Stimulated activated CD8-positive, alpha-beta memory T cell treated with anti-CD3 and anti-CD28 coated beads, Interleukin-2, amount 100 ng/mL, for 48 hours (primary cell): ENCODE results near the gene PTPRN2.

Source experiments
- DNase-seq, 2 donors: peaks; one replicate each; pipeline ENCODE4 v3.0.0-alpha.2; 2020; ENCODE audit warnings: low read depth in 2 of 2

The PTPRN2 gene

GRCh38 chr7:157837047-157837446, 750.6 kb downstream of the PTPRN2 start:
- DNase-seq, result no peak

- no peak for DNase-seq
These were observed 753.0 kb downstream of the PTPRN2 start for GRCh38 chr7:157834501-157835163.

GRCh38 chr7:157832866-157833607, 754.6 kb downstream of the PTPRN2 start:
- DNase-seq, result no peak

- DNase-seq, result no peak
These were observed 755.2 kb downstream of the PTPRN2 start for GRCh38 chr7:157832421-157832820.

GRCh38 chr7:157832006-157832405, 755.6 kb downstream of the PTPRN2 start:
- DNase-seq, result no peak

- DNase-seq, result no peak
These were observed 756.3 kb downstream of the PTPRN2 start for GRCh38 chr7:157831143-157831905.

GRCh38 chr7:157830331-157830730, 757.3 kb downstream of the PTPRN2 start:
- no peak for DNase-seq

- DNase-seq, result no peak
These were observed 758.1 kb downstream of the PTPRN2 start for GRCh38 chr7:157829491-157829890.

GRCh38 chr7:157828881-157829280, 758.7 kb downstream of the PTPRN2 start:
- DNase-seq, result no peak

GRCh38 chr7:157828190-157828589, 759.4 kb downstream of the PTPRN2 start:
- DNase-seq, result no peak

GRCh38 chr7:157827863-157828160, 759.8 kb downstream of the PTPRN2 start:
- DNase-seq, result no peak

GRCh38 chr7:157827045-157827862, 760.4 kb downstream of the PTPRN2 start:
- no peak for DNase-seq

GRCh38 chr7:157826566-157826965, 761.1 kb downstream of the PTPRN2 start:
- DNase-seq, result no peak

GRCh38 chr7:157825325-157825724, 762.3 kb downstream of the PTPRN2 start:
- DNase-seq, result no peak

GRCh38 chr7:157824819-157825121, 762.9 kb downstream of the PTPRN2 start:
- no peak for DNase-seq

GRCh38 chr7:157824011-157824818, 763.4 kb downstream of the PTPRN2 start:
- DNase-seq, result no peak

- DNase-seq, result no peak
These were observed 765.0 kb downstream of the PTPRN2 start for GRCh38 chr7:157822688-157823031.

GRCh38 chr7:157821959-157822687, 765.5 kb downstream of the PTPRN2 start:
- DNase-seq, result no peak

GRCh38 chr7:157820796-157821195, 766.8 kb downstream of the PTPRN2 start:
- no peak for DNase-seq

GRCh38 chr7:157819455-157819807, 768.2 kb downstream of the PTPRN2 start:
- no peak for DNase-seq
